Liver (tissue), 3 donors: ENCODE measurements around the gene SLITRK3.

Experiments used
- ATF3 ChIP-seq: IDR thresholded peaks from 2 replicates; pipeline ENCODE4 v1.6.1; 2016; ENCODE audit warnings: antibody characterized with exemption
- CTCF ChIP-seq: fragments of 150-350 bp; IDR thresholded peaks from 2 replicates; pipeline ENCODE4 v1.5.1; 2017; ENCODE audit warnings: improper control_type of control experiment, low read depth, low read length; ENCODE audit not compliant: missing input control
- EGR1 ChIP-seq, 2 donors: IDR thresholded peaks; 2 replicates each; pipeline ENCODE4 v1.6.1; 2016 to 2018; ENCODE audit warnings: antibody characterized with exemption in 2 of 2, low read depth in 2 of 2
- FOXA1 ChIP-seq: IDR thresholded peaks from 2 replicates; pipeline ENCODE4 v1.6.1; 2016; ENCODE audit warnings: antibody characterized with exemption
- donor health status: healthy.
- donor health status: healthy.

- no peak for TF ChIP-seq ATF3
- TF ChIP-seq EGR1 (IDR thresholded peaks at IDR 0.05; ENCODE audit: low read depth in 2 of 2): no peak
- no peak for TF ChIP-seq CTCF
- TF ChIP-seq FOXA1: no peak
These were observed 1.3 kb upstream of the SLITRK3 start for GRCh38 chr3:165197481-165197800.
